CD4-positive, alpha-beta T cell treated with Interleukin-1 beta for 1 hour (primary cell): ENCODE data around the gene CABP4.
A peak's percentile ranks its signal among the peaks of the same experiment; 100 is the strongest.

Source experiments
- DNase-seq, 2 donors: peaks; one replicate each; pipeline ENCODE4 v3.0.0-alpha.2; 2020 to 2022

CABP4 gene

GRCh38 chr11:67499808-67500483, 44.8 kb downstream of the CABP4 start:
- DNase-seq: no peak

- DNase-seq: no peak
Measured at GRCh38 chr11:67500484-67500821, 45.3 kb downstream of the CABP4 start.

DNA sequence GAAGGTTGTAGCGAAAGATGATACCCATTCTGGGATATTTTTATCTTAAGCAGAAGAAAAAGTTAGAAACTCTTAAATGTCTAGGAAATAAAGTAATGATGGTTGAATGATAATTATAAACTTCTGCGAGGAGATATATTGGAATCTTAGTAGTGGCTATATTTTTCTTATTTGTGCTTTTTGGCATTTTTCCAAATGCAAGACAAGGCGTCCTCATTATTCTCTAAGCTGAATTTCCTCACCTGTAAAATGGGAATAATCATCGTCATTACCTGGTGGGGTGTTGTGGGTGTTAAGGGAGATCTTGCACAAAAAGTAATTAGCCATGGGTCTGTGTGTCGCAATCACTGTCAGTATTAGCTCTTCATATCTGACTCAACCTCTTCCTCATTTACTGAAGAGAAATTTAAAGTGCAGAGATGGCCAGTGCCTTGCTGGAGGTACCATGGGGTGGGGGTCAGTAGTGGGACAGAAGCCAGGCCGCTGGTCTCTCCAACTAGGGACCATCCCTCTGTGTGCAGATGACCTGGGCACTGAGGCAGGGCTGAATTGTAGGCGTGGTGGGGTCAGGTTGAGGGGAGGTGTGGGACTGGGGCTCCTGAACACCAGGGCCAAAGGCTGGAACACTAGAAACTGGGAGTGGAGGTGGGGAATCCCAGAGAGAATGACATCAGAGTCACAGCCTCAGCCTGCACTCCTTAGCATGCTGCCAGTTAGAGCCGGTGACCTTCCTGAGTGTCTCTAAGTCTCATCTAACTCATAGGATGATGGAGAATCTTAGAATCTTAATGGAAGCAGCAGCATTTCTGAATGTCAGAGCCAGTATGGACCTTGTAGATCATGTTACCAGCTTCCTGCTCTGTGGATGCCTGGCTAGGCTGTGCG, 45.9 kb downstream of the CABP4 start:
- DNase-seq: no peak

DNA sequence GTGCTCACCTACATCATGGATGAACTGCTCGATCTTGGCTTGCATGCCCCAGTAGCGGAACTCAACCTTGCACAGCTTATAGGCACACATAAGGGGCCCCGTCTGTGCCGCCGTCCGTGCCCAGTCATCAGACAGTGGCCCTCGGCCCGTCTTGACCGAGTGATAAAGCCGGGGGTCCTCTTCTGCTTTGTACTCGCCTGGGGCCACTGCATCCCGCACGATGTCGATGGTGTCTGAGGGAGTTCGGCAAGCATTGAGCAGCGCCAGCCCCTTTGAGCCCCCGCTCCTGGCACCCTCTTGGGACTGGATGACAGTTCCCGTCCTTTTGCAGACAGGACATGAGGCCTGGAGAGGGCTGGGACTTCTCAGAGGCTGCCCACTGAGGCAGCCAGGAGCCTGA, 46.7 kb downstream of the CABP4 start:
- DNase-seq: no peak

GRCh38 chr11:67502328-67502979, 47.3 kb downstream of the CABP4 start:
- DNase-seq: no peak

DNA sequence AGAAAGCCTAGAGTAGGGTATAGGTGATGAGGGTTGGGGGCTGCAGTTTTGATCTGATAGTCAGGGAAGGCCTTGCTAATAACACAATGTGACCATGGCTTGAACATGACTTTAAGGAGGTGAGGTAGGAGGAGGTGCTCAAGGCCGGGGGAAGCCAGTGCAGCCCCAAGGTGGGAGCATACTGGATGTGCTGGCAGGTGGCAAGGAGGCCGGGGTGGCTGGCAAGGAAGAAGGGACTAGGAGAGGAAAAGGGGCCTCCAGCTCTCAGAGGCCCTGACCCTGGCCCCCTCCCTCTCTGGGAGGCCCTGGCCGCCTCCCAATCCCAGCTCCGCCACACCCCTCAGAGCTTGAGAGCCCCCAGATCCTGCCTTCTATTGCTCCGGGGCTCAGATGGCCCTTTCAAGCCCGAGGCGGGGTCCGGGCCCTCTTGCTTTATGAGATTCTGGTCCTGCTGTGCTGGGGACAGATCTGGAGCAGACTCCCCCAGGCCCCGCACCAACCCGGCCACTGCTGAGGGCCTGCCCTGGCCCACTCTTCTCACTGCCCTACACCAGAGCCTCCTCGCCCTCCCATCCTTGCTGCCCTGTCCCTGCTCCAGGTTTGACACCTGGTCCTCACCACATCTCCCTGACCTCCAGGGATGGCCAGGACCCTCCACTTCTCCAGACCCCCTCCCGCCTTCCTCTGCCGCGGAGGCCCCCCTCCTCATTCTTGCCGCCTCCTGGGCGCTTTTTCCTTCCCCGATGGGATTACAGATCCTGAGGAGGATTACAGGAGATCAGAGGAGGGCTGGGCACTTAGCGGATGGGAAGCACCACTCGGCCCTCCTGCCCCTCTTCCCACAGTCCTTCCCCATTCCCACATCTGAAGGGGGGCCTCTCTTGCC, 48.2 kb downstream of the CABP4 start:
- no peak for DNase-seq

DNA sequence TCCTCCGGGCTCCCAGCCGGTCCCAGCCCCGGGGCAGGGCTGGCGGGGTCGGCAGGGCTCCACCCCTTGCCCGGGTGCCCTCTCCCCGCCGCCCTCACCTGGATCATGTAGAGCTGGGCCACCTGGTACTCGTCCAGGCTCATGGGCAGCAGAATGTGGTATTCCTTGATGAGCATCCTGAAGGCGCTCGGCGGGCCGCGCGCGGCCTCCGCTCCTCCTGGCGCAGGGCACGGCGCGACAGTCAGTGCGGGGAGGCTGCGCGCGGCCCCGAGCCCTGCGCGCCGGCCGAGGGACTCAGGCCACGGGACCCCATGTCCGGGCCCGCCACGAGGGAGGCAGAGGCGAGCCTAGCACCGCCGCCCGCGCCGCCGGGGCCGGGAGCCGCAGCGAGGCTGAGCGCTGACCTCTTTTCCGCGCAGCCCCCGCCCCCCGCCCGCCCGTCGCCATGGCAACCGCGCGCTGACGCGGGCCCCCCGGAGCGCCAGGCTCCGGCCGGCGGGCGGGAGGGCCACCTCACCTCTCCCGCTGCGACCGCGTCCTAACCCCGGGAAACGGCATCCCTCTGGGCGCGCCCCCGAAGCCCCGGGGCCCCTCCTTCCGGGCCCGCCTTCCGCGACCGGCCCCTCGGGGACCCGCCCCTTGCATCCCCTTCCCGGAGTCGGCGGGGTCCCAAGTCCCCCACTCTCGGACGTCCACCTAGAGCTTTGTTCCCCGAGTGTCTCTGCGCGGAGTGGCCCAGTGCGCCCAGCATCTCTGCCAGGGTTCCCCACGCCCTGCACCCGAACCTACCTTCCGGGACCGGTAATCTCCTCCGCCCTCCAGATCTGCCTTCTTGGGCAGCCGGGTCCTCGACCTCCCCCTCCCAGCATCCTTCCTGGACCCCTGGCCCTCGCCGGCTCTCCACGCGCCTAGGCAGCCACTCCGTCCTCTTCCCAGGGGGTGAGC, 49.1 kb downstream of the CABP4 start:
- peak; percentile 41 to 54 for DNase-seq

DNA sequence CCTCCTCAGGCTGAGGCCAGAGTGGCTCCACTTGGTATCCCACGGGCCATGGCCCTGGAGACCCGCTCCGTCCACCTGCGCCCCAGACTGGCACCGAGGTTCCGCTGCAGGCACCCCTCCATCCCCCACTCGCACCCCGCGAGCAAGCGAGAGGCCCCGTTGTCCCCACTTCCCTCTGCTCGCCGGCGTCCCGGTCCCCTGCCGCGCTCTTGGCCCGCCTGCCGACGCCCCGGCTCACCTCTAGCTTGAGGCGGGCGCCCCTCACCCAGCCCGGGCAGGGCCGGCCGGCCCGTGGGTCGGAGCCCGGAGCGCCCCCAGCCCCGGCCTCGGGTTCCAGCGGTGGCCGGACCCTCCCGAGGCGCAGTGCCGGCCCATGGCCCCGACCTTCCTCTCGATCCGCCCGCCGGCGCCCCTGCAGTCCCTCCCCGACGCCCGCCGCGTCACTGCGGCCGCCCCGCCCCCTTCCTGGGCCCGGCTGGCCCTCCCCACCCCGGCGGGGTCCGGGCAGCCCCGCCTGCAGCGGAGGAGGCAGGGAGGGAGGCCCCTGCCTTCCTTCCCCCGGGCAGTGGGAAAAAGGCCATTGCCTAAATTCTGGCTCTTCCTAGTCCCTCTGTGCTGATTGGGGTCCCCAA, 49.9 kb downstream of the CABP4 start, which contains the start of gene PITPNM1:
PITPNM1 (minus strand) TSS at position 414 of the 632 bp plus-strand sequence. CDS start 1,183 bp downstream, outside the sequence.
- DNase-seq: peak; percentile 78

DNA sequence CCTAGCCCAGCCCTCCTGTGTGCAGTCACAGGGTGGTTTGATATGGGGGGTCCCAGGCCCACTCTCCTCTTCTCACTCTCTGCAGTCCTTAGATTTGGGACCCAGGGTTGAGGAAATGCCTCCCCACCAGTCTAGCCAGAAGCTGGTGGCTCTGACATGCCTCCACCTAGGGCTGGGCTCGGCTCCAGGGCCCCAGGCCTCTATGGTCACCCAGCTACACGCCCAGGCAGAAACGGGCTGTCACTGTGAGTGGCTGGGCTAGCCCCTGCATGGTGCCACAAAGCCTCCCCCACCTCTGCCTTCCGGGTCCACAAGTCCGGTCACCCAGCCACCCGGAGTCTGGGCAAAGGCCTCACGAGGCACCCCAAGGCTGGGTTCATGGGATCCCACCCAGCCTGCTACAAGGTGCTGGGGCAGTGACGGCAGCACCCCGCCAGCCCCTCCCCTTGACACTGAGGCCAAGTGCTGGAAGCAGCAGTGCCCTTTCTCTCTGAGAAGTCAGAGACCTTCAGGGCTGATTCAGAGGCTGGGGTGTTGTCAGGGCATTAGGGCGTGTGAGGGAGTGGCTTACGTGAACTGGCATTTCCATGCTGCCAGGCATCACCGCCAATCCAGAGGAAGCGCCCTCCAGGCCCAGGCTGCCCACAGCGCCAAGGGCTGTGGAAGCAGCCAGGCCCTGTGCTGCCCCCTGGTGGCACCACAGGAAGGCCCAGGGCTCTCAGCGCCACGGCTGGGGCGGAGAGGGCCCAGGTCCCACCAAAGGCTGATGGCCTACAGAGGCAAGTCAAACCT, 50.6 kb downstream of the CABP4 start:
- peak; percentile 91 to 93 for DNase-seq

GRCh38 chr11:67506426-67507051, 51.4 kb downstream of the CABP4 start:
- DNase-seq: no peak

DNA sequence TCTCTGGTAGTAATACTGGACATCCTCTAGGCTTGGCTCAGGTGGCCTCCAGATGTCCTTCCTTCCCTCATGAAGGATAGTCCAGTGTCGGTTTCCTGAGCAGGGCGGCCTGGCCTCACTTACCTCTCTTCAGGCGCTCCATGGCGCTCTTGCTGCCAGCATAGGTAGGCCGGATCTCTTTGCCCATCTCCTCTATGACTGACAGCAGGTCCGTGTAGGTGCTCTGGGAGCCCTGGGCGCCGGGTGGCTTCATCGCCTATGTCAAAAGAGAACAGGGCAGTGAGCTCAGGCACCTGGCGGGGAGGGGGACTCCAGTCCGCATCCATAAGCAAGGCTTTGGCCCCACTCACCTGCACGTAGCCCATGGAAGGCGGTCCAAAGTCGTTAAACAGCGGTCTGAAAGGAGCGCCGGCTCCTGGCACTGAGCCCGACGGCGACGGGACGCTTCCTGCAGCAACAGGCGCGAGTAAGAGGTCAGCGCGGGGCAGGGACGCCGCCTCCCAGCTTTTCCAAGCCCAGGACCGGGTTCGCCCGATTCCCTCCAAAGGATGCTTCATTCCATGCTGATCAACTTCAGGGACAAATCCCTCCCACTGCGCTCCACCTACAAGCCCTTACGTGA, 52.2 kb downstream of the CABP4 start:
- no peak for DNase-seq

DNA sequence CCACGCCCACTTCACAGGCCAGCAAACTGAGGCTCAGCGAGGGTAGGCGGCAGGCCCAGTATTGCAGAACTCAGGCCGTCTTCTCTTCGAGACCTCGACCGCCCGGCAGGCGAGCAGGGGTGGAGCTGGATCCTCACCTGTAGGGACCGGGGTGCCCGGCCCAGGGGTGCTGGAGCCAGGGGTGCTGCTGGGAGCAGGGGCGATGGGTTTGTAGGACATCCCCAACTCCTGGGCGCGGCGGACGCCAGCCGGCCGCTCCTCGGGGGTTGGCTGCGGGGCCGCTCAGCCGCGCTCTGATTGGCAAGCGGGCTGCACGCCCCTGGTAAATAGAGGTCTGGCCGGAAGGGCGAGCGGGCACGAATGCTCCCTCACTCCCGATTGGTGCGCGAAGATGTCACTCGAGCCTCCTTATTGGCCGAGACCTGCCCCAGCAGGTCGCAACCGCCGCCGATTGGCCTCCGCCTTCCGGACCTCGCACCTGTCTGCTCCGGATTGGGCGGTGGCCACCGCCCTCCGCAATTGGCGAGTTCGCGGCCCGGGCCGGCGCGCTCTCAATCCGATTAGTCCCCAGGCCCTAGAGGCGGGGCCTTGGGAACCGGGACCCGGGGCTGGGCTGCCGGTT, 52.8 kb downstream of the CABP4 start, which contains the start of gene CDK2AP2:
CDK2AP2 (minus strand) TSS at position 299 of the 622 bp plus-strand sequence; CDS start at position 219, 80 bp downstream.
- DNase-seq: peak; percentile 98 to 99

- peak; percentile 98 for DNase-seq
Measured at GRCh38 chr11:67508486-67509121, 53.5 kb downstream of the CABP4 start.

GRCh38 chr11:67510023-67510345, 54.8 kb downstream of the CABP4 start:
- DNase-seq: no peak
